ENCODE measurements around the gene CNN2. TPM values are rescaled to one million over a fixed set of nuclear protein-coding genes. Genes with fewer than 3 reads are reported as not detected.

CNN2 gene
- total and polyA plus RNA-seq, 12 donors: 6.9 to 64.9 (median 42.7) TPM

GRCh38 chr19:1058112-1058511 is 31.7 kb downstream of the CNN2 start:
- Histone ChIP-seq H3K27me3 (no peaks in the 10 kb centered on the region), H3K4me1 (replicated peaks in 1 of 2) (no peaks in the 10 kb centered on the region), H3K36me3 (replicated peaks in 1 of 2) (no peaks in the 10 kb centered on the region), H3K27ac (no peak overlapping the region), H3K4me3 (no peak overlapping the region), H3K9me3 (replicated peaks in 1 of 3) (peaks cover 0 to 22% (median 0%) of the 10 kb centered on the region in 3 donors)
- no peak for DNase-seq
- TF ChIP-seq POLR2A (IDR thresholded peaks at IDR 0.05): no peak
- TF ChIP-seq CTCF (IDR thresholded peaks at IDR 0.05): no peak
- WGBS, 4 donors: 93 to 100% (median 96%) methylated on average over 5 of the region's 5 CpGs
- intact Hi-C loops (cut with DNase I): no loop called here

- WGBS, 4 donors: 76 to 86% (median 81%) methylated on average over 4 to 5 of the region's 5 CpGs; no CpG with 5 or more reads in 1 of the 4 donors
- H3K27ac ChIP-seq: no peak overlapping the region
- no peak for DNase-seq
- H3K4me1 ChIP-seq (replicated peaks in 1 of 2): peaks cover 0 to 8% of the 10 kb centered on the region in 2 donors
- no peak overlapping the region for H3K4me3 ChIP-seq
- intact Hi-C loops (cut with DNase I): no loop called here
- H3K36me3 ChIP-seq (replicated peaks in 1 of 2): no peaks in the 10 kb centered on the region
- TF ChIP-seq POLR2A (IDR thresholded peaks at IDR 0.05): no peak
- no peak for TF ChIP-seq CTCF (IDR thresholded peaks at IDR 0.05)
- H3K27me3 ChIP-seq: no peaks in the 10 kb centered on the region
- peaks cover 0 to 22% (median 0%) of the 10 kb centered on the region in 3 donors for H3K9me3 ChIP-seq (replicated peaks in 1 of 3)
Measured at GRCh38 chr19:1060689-1061088, 34.3 kb downstream of the CNN2 start.

GRCh38 chr19:1061987-1062386 is 35.6 kb downstream of the CNN2 start:
- peaks cover 0 to 15% (median 0%) of the 10 kb centered on the region in 3 donors for H3K9me3 ChIP-seq (replicated peaks in 1 of 3)
- no peak overlapping the region for H3K27ac ChIP-seq
- no peak overlapping the region for H3K4me3 ChIP-seq
- intact Hi-C loops (cut with DNase I): no loop called here
- no peak for DNase-seq
- 88 to 94% (median 92%) methylated on average over 11 to 20 of the region's 20 CpGs for WGBS, 4 donors
- H3K36me3 ChIP-seq (replicated peaks in 1 of 2): no peaks in the 10 kb centered on the region
- TF ChIP-seq POLR2A (IDR thresholded peaks at IDR 0.05) (no peak), CTCF (IDR thresholded peaks at IDR 0.05) (no peak)
- H3K4me1 ChIP-seq (replicated peaks in 1 of 2): peaks cover 0 to 14% of the 10 kb centered on the region in 2 donors
- H3K27me3 ChIP-seq: peaks cover 8% of the 10 kb centered on the region

GRCh38 chr19:1062387-1063029 is 36.1 kb downstream of the CNN2 start:
- no peaks in the 10 kb centered on the region for H3K36me3 ChIP-seq (replicated peaks in 1 of 2)
- 82 to 91% (median 86%) methylated on average over 16 to 17 of the region's 17 CpGs for WGBS, 4 donors
- peaks cover 0 to 10% (median 0%) of the 10 kb centered on the region in 3 donors for H3K9me3 ChIP-seq (replicated peaks in 1 of 3)
- no peak for DNase-seq
- TF ChIP-seq POLR2A (IDR thresholded peaks at IDR 0.05): no peak
- no peak for TF ChIP-seq CTCF (IDR thresholded peaks at IDR 0.05)
- no peak overlapping the region for H3K4me3 ChIP-seq
- intact Hi-C loops (cut with DNase I): no loop called here
- H3K27me3 ChIP-seq: peaks cover 13% of the 10 kb centered on the region
- peaks cover 0 to 19% of the 10 kb centered on the region in 2 donors for H3K4me1 ChIP-seq (replicated peaks in 1 of 2)
- H3K27ac ChIP-seq: no peak overlapping the region
